CD14-positive monocyte (primary cell): Measurements from ENCODE around the gene CANT1. TPM values are rescaled to one million over a fixed set of nuclear protein-coding genes. Genes with fewer than 3 reads are reported as not detected.
A peak's percentile ranks its signal among the peaks of the same experiment; 100 is the strongest.

Source experiments
- DNase-seq, 3 donors: peaks; one replicate each; pipeline ENCODE4 v3.0.0-alpha.2; 2011 to 2022
- H2AFZ ChIP-seq: 2 replicates; pipeline ENCODE4 v1.6.0; 2012; ENCODE audit warnings: mild to moderate bottlenecking, low read depth, low read length, inconsistent platforms; ENCODE audit not compliant: insufficient read depth, poor library complexity, severe bottlenecking
- H3K27ac ChIP-seq, 2 donors: 1 replicate in 1 of 2; 2 replicates in 1 of 2; pipeline ENCODE4 v1.5.1; 2012 to 2013; ENCODE audit warnings: low read length in 2 of 2, control low read depth in 1 of 2, inconsistent platforms in 1 of 2, low read depth in 1 of 2, mild to moderate bottlenecking in 1 of 2
- H3K27me3 ChIP-seq, 2 donors: one replicate each; pipeline versions ENCODE4 v1.6.0 to v1.6.1; 2011 to 2013; ENCODE audit warnings: low read length in 2 of 2; ENCODE audit not compliant: control insufficient read depth in 2 of 2, insufficient read depth in 2 of 2
- H3K36me3 ChIP-seq, 2 donors: replicated peaks in 1 of 2; 1 replicate in 1 of 2; 2 replicates in 1 of 2; pipeline versions ENCODE4 v1.5.1 to v1.6.1; 2012 to 2013; ENCODE audit warnings: low read length in 2 of 2, control low read depth in 1 of 2, inconsistent platforms in 1 of 2, mild to moderate bottlenecking in 1 of 2; ENCODE audit not compliant: insufficient read depth in 2 of 2, control insufficient read depth in 1 of 2
- H3K4me1 ChIP-seq, 2 donors: 1 replicate in 1 of 2; 2 replicates in 1 of 2; pipeline versions ENCODE4 v1.5.1 to v1.6.1; 2012 to 2013; ENCODE audit warnings: low read length in 2 of 2, control low read depth in 1 of 2, inconsistent platforms in 1 of 2, mild to moderate bottlenecking in 1 of 2, moderate library complexity in 1 of 2; ENCODE audit not compliant: insufficient read depth in 2 of 2, control insufficient read depth in 1 of 2
- H3K4me2 ChIP-seq: replicated peaks from 2 replicates; pipeline ENCODE3; 2012; ENCODE audit warnings: low read length, moderate library complexity, mild to moderate bottlenecking; ENCODE audit not compliant: poor library complexity, severe bottlenecking; ENCODE audit errors: extremely low read depth
- H3K4me3 ChIP-seq, 3 experiments: fragments of 200-600 bp in 1 of 3; sonication (generic) in 1 of 3; replicated peaks in 1 of 3; 1 replicate in 2 of 3; 2 replicates in 1 of 3; pipeline ENCODE4 v1.5.1; 2011 to 2013; ENCODE audit warnings: low read length in 3 of 3, mild to moderate bottlenecking in 3 of 3, control low read depth in 2 of 3, low read depth in 2 of 3, inconsistent platforms in 1 of 3, moderate library complexity in 1 of 3
- H3K79me2 ChIP-seq: 2 replicates; pipeline ENCODE4 v1.6.0; 2012; ENCODE audit warnings: mild to moderate bottlenecking, control low read depth, inconsistent platforms, low read length, moderate library complexity; ENCODE audit not compliant: insufficient read depth
- H3K9ac ChIP-seq: 2 replicates; pipeline ENCODE4 v1.6.0; 2017; ENCODE audit warnings: low read length, mild to moderate bottlenecking; ENCODE audit not compliant: insufficient read depth, poor library complexity, severe bottlenecking
- H3K9me3 ChIP-seq, 2 donors: replicated peaks in 1 of 2; 1 replicate in 1 of 2; 2 replicates in 1 of 2; pipeline versions ENCODE4 v1.5.1 to v1.6.1; 2012 to 2013; ENCODE audit warnings: low read length in 2 of 2, control low read depth in 1 of 2; ENCODE audit not compliant: control insufficient read depth in 1 of 2, insufficient read depth in 1 of 2
- H4K20me1 ChIP-seq: 2 replicates; pipeline ENCODE4 v1.6.0; 2012; ENCODE audit warnings: mild to moderate bottlenecking, low read length, control low read depth, moderate library complexity; ENCODE audit not compliant: insufficient read depth
- H3K27ac Mint-ChIP-seq, 7 donors: one replicate each; pipeline ENCODE4 v1.8.0; 2020; ENCODE audit warnings: mild to moderate bottlenecking in 7 of 7, mixed read lengths in 7 of 7, moderate library complexity in 6 of 7, inconsistent platforms in 2 of 7
- H3K27me3 Mint-ChIP-seq, 3 donors: one replicate each; pipeline ENCODE4 v1.8.0; 2021 to 2022; ENCODE audit warnings: low read depth in 3 of 3, mild to moderate bottlenecking in 3 of 3, mixed read lengths in 3 of 3, moderate library complexity in 3 of 3, inconsistent platforms in 1 of 3
- H3K36me3 Mint-ChIP-seq, 2 donors: one replicate each; pipeline ENCODE4 v1.8.0; 2020; ENCODE audit warnings: mixed read lengths in 2 of 2, inconsistent platforms in 1 of 2, mild to moderate bottlenecking in 1 of 2
- H3K4me1 Mint-ChIP-seq: one replicate; pipeline ENCODE4 v1.8.0; 2020; ENCODE audit warnings: mild to moderate bottlenecking, mixed read lengths
- H3K4me3 Mint-ChIP-seq, 2 donors: one replicate each; pipeline ENCODE4 v1.8.0; 2020; ENCODE audit warnings: mild to moderate bottlenecking in 2 of 2, mixed read lengths in 2 of 2, moderate library complexity in 1 of 2
- H3K9me3 Mint-ChIP-seq, 7 donors: one replicate each; pipeline ENCODE4 v1.8.0; 2020 to 2022; ENCODE audit warnings: mixed read lengths in 7 of 7, mild to moderate bottlenecking in 6 of 7, moderate library complexity in 6 of 7, inconsistent platforms in 2 of 7
- WGBS: methylation state at CpG from one replicate; pipeline ENCODE4 v1.1.5; 2013; ENCODE audit warnings: missing lambda C conversion rate; ENCODE audit not compliant: insufficient coverage; 5-methylcytosine and 5-hydroxymethylcytosine counted together
- intact Hi-C, 2 donors: fragments of 100-400 bp; cut with micrococcal nuclease; formaldehyde crosslinking; loops; one replicate each; pipeline versions ENCODE4 v1.15.0 to v1.15.1; 2023
- polyA plus RNA-seq, 3 donors: library from polyadenylated mRNA; depleted of rRNA in 1 of 3; unstranded in 2 of 3; stranded (reverse) in 1 of 3; fragments of 300-500 nt in 2 of 3; fragments of >200 nt in 1 of 3; fragmentation: Illumina TruSeq in 2 of 3; gene quantifications; 1 replicate in 2 of 3; 2 replicates in 1 of 3; pipeline ENCODE4 v1.2.3, GENCODE V29; 2012 to 2021
- TF ChIP-seq, protein P1 (sequence below): fragments of 200-600 bp; IDR thresholded peaks from one replicate; pipeline ENCODE4 v1.8.0; 2022; ENCODE audit warnings: antibody characterized with exemption, mild to moderate bottlenecking

The CANT1 gene
- polyA plus RNA-seq, 3 donors = 10.6 to 16.6 (median 14.3) TPM

DNA sequence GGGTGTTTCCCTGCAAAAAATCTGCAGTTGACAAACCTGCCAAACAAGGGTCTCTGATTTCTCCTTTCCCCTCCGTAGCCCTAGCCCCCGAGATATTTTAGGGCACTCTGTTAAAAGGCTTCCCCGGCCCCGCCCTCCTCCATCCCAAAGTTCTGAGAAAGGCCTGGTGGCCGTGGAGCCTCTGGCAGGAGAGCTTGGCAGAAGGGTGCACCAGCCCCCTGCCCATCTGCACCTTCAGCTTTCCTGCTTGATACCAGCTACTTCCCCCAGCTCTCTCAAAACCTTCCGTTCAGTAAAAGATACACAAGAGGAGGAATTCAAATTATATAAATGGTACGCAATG is 711 bp upstream of the CANT1 start:
- peak overlapping the region; percentile 95 for H3K9ac ChIP-seq
- H3K4me3 ChIP-seq = peak overlapping the region; percentile 81 to 99 (median 84)
- H3K27ac ChIP-seq = peak overlapping the region; percentile 15 to 91
- H3K4me2 ChIP-seq = peak overlapping the region; percentile 98
- Mint-ChIP-seq H3K4me1 (peaks cover 41% of the 10 kb centered on the region), H3K27ac (peak overlapping the region in 4 of 7 donors; percentile 79 to 93 (median 91)), H3K4me3 (peak overlapping the region; percentile 81 to 91), H3K36me3 (peaks cover 6 to 18% of the 10 kb centered on the region in 2 donors), H3K9me3 (peaks cover 0 to 13% (median 3%) of the 10 kb centered on the region in 7 donors), H3K27me3 (peaks cover 3 to 9% (median 5%) of the 10 kb centered on the region in 3 donors)
- peaks cover 42% of the 10 kb centered on the region for H3K79me2 ChIP-seq
- WGBS = 42% methylated on average over 4 of the region's 7 CpGs
- H2AFZ ChIP-seq = peak overlapping the region; percentile 100
- peaks cover 0 to 7% of the 10 kb centered on the region in 2 donors for H3K9me3 ChIP-seq
- peaks cover 26 to 45% of the 10 kb centered on the region in 2 donors for H3K4me1 ChIP-seq
- TF ChIP-seq, protein P1, sequence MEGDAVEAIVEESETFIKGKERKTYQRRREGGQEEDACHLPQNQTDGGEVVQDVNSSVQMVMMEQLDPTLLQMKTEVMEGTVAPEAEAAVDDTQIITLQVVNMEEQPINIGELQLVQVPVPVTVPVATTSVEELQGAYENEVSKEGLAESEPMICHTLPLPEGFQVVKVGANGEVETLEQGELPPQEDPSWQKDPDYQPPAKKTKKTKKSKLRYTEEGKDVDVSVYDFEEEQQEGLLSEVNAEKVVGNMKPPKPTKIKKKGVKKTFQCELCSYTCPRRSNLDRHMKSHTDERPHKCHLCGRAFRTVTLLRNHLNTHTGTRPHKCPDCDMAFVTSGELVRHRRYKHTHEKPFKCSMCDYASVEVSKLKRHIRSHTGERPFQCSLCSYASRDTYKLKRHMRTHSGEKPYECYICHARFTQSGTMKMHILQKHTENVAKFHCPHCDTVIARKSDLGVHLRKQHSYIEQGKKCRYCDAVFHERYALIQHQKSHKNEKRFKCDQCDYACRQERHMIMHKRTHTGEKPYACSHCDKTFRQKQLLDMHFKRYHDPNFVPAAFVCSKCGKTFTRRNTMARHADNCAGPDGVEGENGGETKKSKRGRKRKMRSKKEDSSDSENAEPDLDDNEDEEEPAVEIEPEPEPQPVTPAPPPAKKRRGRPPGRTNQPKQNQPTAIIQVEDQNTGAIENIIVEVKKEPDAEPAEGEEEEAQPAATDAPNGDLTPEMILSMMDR = no peak
- peaks cover 39% of the 10 kb centered on the region for H4K20me1 ChIP-seq
- no peak for DNase-seq
- H3K27me3 ChIP-seq = no peaks in the 10 kb centered on the region
- H3K36me3 ChIP-seq = peaks cover 0 to 5% of the 10 kb centered on the region in 2 donors
- intact Hi-C loops = no loop called here

DNA sequence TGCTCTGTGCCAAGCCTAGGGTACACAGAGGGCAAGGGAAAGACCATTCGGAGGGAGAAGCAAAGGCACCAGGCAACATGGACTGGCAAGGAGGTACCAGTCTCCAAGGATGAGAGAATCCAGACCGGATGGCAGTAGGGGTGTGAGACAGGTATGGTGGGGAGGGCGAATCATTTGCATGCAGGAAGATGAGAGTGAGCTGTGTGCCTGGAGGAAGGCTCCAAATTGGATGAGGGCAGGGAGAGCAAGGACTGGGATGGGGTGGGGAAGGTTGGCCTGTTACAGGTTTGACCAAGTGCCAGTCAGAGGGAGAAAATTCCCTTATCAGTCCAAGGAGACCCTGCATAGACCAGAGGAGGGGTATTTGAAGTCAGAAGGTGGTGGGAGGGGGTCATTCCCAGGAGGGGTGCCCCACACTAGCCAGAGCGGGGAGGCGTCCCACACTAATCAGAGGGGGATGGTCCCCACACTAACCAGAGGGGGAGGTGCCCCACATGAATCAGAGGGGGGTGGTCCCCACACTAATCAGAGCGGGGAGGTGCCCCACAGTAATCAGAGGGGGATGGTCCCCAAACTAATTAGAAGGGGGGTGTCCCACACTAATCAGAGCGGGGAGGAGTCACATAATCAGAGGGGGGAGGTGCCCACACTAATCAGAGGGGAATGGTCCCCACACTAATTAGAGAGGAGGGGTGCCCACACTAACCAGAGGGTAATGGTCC is 737 bp downstream of the CANT1 start:
- H3K27ac ChIP-seq = peak overlapping the region; percentile 10 to 91
- H3K27me3 ChIP-seq = no peaks in the 10 kb centered on the region
- Mint-ChIP-seq H3K4me3 (peak overlapping the region; percentile 90 to 95), H3K27ac (peak overlapping the region; percentile 87 to 96 (median 95)), H3K4me1 (peaks cover 41% of the 10 kb centered on the region), H3K27me3 (peaks cover 3 to 6% (median 3%) of the 10 kb centered on the region in 3 donors), H3K36me3 (peaks cover 6 to 18% of the 10 kb centered on the region in 2 donors), H3K9me3 (peaks cover 0 to 5% (median 0%) of the 10 kb centered on the region in 7 donors)
- no peaks in the 10 kb centered on the region for H3K9me3 ChIP-seq
- peaks cover 48% of the 10 kb centered on the region for H4K20me1 ChIP-seq
- peak overlapping the region; percentile 98 for H3K4me2 ChIP-seq
- H3K4me3 ChIP-seq = peak overlapping the region; percentile 81 to 99 (median 84)
- H3K36me3 ChIP-seq = peaks cover 0 to 6% of the 10 kb centered on the region in 2 donors
- TF ChIP-seq, protein P1 = no peak
- no peak for DNase-seq
- 91% methylated on average over 3 of the region's 7 CpGs for WGBS
- H3K9ac ChIP-seq = peak overlapping the region; percentile 95
- peaks cover 49% of the 10 kb centered on the region for H3K79me2 ChIP-seq
- intact Hi-C loops = no loop called here
- H3K4me1 ChIP-seq = peaks cover 26 to 47% of the 10 kb centered on the region in 2 donors
- H2AFZ ChIP-seq = peak overlapping the region; percentile 100
